Measurements from ENCODE around the gene LRRC51. TPM values are rescaled to one million over a fixed set of nuclear protein-coding genes. Genes with fewer than 3 reads are reported as not detected.

Gene LRRC51
- 7.9 and 9.2 TPM in 2 replicates for total RNA-seq

DNA sequence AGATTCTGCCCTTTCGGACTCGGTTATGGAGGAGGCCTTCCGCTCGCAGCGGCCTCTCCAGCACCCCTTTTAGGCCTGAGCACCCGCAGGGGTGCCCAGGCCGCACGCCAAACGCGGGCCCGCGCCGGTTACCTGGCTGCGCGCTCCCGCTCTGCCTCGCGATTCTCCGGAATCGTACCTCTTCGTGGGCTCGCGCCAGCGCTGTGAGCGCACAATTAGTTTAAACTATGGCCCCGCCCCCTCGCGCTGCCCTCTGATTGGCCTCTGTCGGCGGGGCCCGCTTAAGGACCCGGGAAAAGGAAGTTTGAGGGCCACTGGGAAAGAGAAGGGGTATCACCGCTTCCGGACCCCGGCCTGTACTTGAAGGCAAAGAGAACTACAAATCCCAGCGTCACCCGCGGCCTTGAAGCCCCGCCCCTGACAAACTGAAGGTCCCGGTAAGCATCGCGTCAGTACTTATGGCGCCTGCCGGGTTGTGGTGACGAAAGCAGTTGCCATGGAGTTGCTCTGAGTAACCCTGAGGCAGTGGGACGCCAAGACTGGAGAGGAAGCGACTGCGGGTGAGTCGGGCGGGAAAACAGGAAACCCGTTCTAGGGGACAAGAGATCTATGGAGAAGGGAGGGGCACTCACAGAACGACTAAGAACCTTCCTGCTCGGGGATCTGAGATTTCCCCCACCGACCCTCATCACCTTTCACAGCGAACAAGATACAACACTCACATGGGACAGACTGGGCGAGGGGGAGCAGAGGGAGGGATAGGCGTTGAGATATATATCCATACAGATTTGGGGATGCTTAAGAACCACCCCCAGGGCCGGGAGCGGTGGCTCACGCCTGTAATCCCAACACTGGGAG, at the start of gene LRRC51, which contains the start of gene NUMA1:
LRRC51 (plus strand) TSS at position 525 of the 858 bp plus-strand sequence. CDS start 8,234 bp downstream, outside the sequence.
NUMA1 (minus strand) TSS at position 217 of the 858 bp plus-strand sequence. CDS start 44,599 bp downstream, outside the sequence.
- Mint-ChIP-seq H3K36me3 (ENCODE audit: low read depth) (peaks cover 17% of the 10 kb centered on the region), H3K27ac (peak within 1 kb of the TSS; percentile 92), H3K4me1 (ENCODE audit: low read depth) (peaks cover 39% of the 10 kb centered on the region), H3K4me3 (ENCODE audit: low read depth) (peak within 1 kb of the TSS; percentile 90), H3K27me3 (ENCODE audit: low read depth) (no peaks in the 10 kb centered on the region), H3K9me3 (no peaks in the 10 kb centered on the region)
- peak; percentile 99 for DNase-seq (ENCODE audit: low spot score)
- intact Hi-C loops (cut with micrococcal nuclease): loop anchor here (1.0 to 2.0 kb wide), 7 partner anchors 23 to 354 kb away; partner anchors contain the start of genes ANAPC15, CLPB, LAMTOR1 and RNF121

GRCh38 chr11:72036687-72037086, 44.0 kb upstream of the LRRC51 start:
- no peak for DNase-seq (ENCODE audit: low spot score)
- H3K27me3 Mint-ChIP-seq (ENCODE audit: low read depth): no peaks in the 10 kb centered on the region
- H3K9me3 Mint-ChIP-seq: no peaks in the 10 kb centered on the region
- no peak overlapping the region for H3K27ac Mint-ChIP-seq
- intact Hi-C loops (cut with micrococcal nuclease): no loop called here
- no peak overlapping the region for H3K4me3 Mint-ChIP-seq (ENCODE audit: low read depth)
- H3K36me3 Mint-ChIP-seq (ENCODE audit: low read depth): peaks cover 35% of the 10 kb centered on the region
- H3K4me1 Mint-ChIP-seq (ENCODE audit: low read depth): peaks cover 12% of the 10 kb centered on the region

- Mint-ChIP-seq H3K36me3 (ENCODE audit: low read depth) (peaks cover 40% of the 10 kb centered on the region), H3K4me3 (ENCODE audit: low read depth) (no peak overlapping the region), H3K9me3 (no peaks in the 10 kb centered on the region), H3K27ac (no peak overlapping the region), H3K4me1 (ENCODE audit: low read depth) (peaks cover 22% of the 10 kb centered on the region), H3K27me3 (ENCODE audit: low read depth) (no peaks in the 10 kb centered on the region)
- intact Hi-C loops (cut with micrococcal nuclease): no loop called here
- DNase-seq (ENCODE audit: low spot score): no peak
These were observed 42.9 kb upstream of the LRRC51 start for GRCh38 chr11:72037554-72038311.

DNA sequence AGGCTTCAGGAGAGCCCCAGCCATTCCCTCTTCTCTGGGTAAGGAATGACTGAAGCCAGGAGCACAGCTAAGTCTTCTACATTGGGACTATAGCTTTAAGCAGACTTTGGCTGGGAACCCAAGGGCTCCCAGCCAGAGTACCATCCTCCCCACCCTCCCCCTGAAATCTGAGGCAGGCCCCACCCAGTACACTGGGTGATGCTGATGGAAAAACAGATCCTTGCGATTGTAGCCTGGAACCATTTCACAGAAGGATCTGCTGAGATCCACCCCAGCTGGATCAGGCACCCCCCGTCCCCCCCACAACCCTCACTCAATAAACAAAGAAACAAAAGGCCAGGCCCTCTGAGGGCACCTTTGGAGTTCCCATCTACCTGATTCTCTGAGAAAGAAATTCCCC, 42.2 kb upstream of the LRRC51 start:
- no peak for DNase-seq (ENCODE audit: low spot score)
- Mint-ChIP-seq H3K4me3 (ENCODE audit: low read depth) (peak overlapping the region; percentile 15), H3K27ac (no peak overlapping the region), H3K9me3 (no peaks in the 10 kb centered on the region), H3K36me3 (ENCODE audit: low read depth) (peaks cover 37% of the 10 kb centered on the region), H3K27me3 (ENCODE audit: low read depth) (no peaks in the 10 kb centered on the region), H3K4me1 (ENCODE audit: low read depth) (peaks cover 26% of the 10 kb centered on the region)
- intact Hi-C loops (cut with micrococcal nuclease): no loop called here

DNA sequence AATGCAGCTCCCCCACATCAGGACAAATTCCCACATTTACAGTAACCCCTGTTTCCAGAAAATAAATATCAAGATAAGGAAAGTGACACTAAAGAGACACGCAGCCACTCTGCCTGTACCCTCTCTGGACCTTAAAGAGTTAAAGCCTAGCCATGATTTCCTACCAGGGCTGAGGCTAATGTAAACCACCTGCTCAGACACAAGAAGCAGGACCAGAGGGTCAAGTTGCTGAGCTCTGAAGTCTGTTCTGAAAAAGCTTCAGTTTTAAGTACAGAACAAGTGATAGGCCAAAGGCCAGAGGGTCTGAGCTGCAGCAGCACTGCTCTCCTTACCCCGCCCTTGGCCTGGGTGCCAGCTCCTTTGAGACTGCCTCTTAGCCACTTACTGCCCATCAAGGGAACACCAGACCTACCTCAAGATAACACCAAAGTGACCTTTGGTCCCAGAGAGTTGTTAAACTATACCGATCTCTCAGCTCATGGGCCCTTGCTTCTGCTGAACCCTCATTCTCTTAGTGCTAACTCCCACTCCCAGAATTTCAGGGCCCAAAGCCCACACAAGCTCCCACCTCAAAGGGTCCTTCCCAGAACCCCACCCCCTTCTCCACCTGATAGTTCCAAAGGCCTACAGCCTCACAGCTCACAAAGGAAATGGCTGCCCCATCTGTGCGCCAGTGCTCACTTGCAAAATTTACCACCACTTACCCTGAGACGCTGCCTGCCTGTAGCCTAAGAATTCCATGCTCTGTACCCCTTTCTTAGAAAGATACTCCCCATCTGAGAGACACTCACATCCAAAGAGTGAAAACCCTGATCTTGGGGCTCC, 41.4 kb upstream of the LRRC51 start:
- Mint-ChIP-seq H3K27ac (no peak overlapping the region), H3K27me3 (ENCODE audit: low read depth) (no peaks in the 10 kb centered on the region), H3K36me3 (ENCODE audit: low read depth) (peaks cover 32% of the 10 kb centered on the region), H3K9me3 (no peaks in the 10 kb centered on the region), H3K4me1 (ENCODE audit: low read depth) (peaks cover 30% of the 10 kb centered on the region), H3K4me3 (ENCODE audit: low read depth) (no peak overlapping the region)
- no peak for DNase-seq (ENCODE audit: low spot score)
- intact Hi-C loops (cut with micrococcal nuclease): no loop called here

- H3K4me3 Mint-ChIP-seq (ENCODE audit: low read depth): no peak overlapping the region
- peaks cover 32% of the 10 kb centered on the region for H3K36me3 Mint-ChIP-seq (ENCODE audit: low read depth)
- no peaks in the 10 kb centered on the region for H3K27me3 Mint-ChIP-seq (ENCODE audit: low read depth)
- H3K27ac Mint-ChIP-seq: no peak overlapping the region
- no peaks in the 10 kb centered on the region for H3K9me3 Mint-ChIP-seq
- peaks cover 31% of the 10 kb centered on the region for H3K4me1 Mint-ChIP-seq (ENCODE audit: low read depth)
- intact Hi-C loops (cut with micrococcal nuclease): loop anchor here (1.0 to 5.0 kb wide), 4 partner anchors 40 to 182 kb away; partner anchors contain the start of genes INPPL1, LAMTOR1, LRRC51 and NUMA1
- DNase-seq (ENCODE audit: low spot score): no peak
These were observed 40.7 kb upstream of the LRRC51 start for GRCh38 chr11:72039856-72040401.

DNA sequence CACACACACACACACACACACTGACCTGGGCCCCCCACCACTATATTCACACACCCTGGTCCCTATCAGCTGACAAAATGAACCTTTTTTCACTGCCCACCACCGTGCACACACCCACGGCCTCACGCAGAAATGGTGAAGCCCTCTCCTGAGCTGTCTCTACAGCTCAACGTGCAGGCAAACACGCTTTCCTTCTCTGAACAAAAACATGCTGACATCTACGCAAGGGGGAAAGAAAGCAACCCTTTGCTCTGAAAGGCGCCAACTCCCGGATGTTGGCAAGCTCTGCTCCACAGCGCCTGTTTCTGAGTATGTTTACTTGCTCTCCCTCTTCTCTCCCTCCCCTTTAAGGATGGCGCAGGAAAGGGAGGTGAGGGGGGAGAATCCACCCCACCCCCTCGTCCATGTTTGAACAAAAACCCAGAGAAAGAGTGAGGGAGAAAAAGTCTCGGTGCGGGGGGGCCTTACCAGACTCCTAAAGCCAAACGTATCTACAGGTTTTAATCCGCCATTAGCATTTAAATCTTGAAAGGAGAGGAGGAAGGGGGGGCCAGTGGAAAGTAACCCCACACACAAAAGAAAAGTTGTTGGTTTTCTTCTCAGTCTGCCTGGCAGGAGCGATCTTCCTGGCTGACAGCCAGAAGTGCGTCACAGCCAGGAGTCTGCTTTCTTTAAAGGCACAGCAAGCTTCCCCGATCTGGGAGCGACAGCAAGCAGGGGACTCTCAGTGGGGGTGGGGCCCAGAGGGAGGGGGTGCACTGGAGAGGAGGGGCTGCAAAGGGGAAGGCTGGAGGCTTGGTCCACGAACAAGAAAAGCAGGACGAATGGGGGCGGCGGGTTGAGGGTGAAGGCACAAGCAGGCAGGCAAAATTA, 39.9 kb upstream of the LRRC51 start:
- Mint-ChIP-seq H3K4me1 (ENCODE audit: low read depth) (peaks cover 32% of the 10 kb centered on the region), H3K27ac (no peak overlapping the region), H3K4me3 (ENCODE audit: low read depth) (no peak overlapping the region), H3K9me3 (no peaks in the 10 kb centered on the region), H3K36me3 (ENCODE audit: low read depth) (peaks cover 29% of the 10 kb centered on the region), H3K27me3 (ENCODE audit: low read depth) (no peaks in the 10 kb centered on the region)
- intact Hi-C loops (cut with micrococcal nuclease): loop anchor here (1.0 to 5.0 kb wide), 4 partner anchors 40 to 182 kb away; partner anchors contain the start of genes INPPL1, LAMTOR1, LRRC51 and NUMA1
- peak; percentile 50 for DNase-seq (ENCODE audit: low spot score)

DNA sequence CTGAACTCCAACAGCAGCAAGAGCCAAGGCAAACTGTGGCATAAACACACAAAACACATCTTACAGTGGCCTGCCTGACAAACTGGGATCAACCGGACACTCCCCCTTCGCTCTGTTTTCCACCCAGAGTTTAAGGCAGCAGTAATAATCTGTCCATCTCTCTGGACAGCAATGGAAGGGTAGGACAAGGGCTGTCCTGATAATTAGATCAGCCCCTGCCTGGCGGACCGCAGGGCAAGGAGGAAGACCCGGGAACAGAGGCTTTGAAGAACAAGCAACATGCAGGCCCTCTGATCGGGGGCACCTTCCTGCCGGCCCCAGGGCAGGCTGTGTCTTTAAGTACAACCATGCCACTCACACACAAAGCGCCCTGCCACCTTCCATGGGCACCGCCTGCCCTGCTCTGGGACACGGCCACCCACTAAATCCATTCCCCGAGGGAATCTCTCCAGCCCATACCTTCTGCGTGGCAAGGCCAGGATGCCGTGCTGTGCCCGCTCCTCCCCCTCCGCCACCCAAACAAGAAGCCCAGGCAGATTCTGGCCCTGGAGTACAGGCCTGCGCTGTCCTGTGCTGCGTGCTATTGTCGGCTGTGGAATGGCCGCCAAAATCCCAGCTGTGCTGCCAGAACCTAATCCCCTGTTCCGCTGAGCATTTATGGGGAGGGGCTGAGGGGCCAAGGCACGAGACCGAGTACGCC, 39.1 kb upstream of the LRRC51 start:
- Mint-ChIP-seq H3K27me3 (ENCODE audit: low read depth) (no peaks in the 10 kb centered on the region), H3K4me1 (ENCODE audit: low read depth) (peaks cover 31% of the 10 kb centered on the region), H3K9me3 (no peaks in the 10 kb centered on the region), H3K27ac (no peak overlapping the region), H3K4me3 (ENCODE audit: low read depth) (no peak overlapping the region), H3K36me3 (ENCODE audit: low read depth) (peaks cover 25% of the 10 kb centered on the region)
- intact Hi-C loops (cut with micrococcal nuclease): loop anchor here (2.0 to 5.0 kb wide), 3 partner anchors 61 to 181 kb away; partner anchors contain the start of genes INPPL1 and LAMTOR1
- DNase-seq (ENCODE audit: low spot score): peak; percentile 14

DNA sequence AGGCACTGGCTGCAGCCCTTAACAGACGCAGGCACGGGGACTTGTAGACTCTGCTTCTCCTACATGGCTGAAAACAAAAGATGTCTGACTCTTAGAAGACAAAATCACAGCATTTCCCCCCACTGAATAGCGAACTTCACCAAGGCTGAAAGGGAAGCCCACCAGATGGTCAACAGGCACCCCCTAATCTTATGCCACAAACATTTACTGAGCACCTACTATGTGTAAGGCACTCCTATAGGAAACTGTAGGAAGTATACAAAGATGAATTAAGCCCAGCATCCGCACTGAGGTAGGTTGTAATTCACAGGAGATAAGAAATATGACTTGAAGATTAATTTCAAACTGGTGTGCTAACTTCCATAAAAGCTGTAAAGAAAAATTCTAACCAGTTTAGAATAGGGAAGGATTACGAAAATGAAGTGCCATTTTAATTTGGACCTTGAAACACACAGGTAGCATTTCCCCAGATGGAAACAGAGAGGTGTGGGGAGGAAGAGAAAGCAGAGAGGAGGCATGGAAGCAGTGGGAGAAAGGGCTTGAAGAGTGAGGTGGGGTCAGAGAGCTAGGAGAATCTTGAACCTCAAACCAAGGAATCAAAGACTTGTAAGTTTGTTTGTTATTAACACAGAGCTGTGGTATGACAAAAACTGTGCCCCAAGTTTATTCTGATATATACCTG, 38.4 kb upstream of the LRRC51 start:
- Mint-ChIP-seq H3K36me3 (ENCODE audit: low read depth) (peaks cover 22% of the 10 kb centered on the region), H3K27me3 (ENCODE audit: low read depth) (no peaks in the 10 kb centered on the region), H3K4me3 (ENCODE audit: low read depth) (no peak overlapping the region), H3K9me3 (no peaks in the 10 kb centered on the region), H3K27ac (no peak overlapping the region), H3K4me1 (ENCODE audit: low read depth) (peaks cover 28% of the 10 kb centered on the region)
- intact Hi-C loops (cut with micrococcal nuclease): loop anchor here (5.0 kb wide), 2 partner anchors 100 to 180 kb away; partner anchors contain the start of gene INPPL1
- no peak for DNase-seq (ENCODE audit: low spot score)

DNA sequence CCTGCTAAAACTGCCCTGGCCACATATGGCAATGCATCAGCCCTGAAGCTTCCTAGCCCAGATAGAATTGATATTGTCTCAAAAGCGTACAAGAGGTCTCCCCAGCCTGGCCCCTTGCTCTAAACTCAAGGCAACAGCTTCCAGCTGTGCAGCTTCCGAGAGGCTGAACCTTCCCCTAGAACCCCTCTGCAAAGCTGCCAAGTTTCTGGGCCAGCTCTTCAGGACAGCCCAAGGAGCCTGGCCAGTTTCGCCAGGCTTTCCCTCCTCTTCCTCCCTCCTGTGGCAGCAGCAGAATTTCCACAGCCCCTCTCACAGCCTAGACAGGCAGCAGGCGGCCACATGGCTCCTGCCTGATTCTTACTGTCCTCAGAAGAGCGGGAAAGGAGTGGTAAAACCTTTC, 34.8 kb upstream of the LRRC51 start:
- no peak for DNase-seq (ENCODE audit: low spot score)
- peaks cover 29% of the 10 kb centered on the region for H3K4me1 Mint-ChIP-seq (ENCODE audit: low read depth)
- H3K9me3 Mint-ChIP-seq: no peaks in the 10 kb centered on the region
- H3K36me3 Mint-ChIP-seq (ENCODE audit: low read depth): peaks cover 36% of the 10 kb centered on the region
- intact Hi-C loops (cut with micrococcal nuclease): no loop called here
- no peak overlapping the region for H3K27ac Mint-ChIP-seq
- no peak overlapping the region for H3K4me3 Mint-ChIP-seq (ENCODE audit: low read depth)
- H3K27me3 Mint-ChIP-seq (ENCODE audit: low read depth): no peaks in the 10 kb centered on the region

All from activated T-helper 2 cell treated with anti-CD3 and anti-CD28 coated beads, Interferon-gamma antibody, Interleukin-2, Interleukin-4, amounts not matched to agents 10 μg/mL and 5 μg/mL and 100 μg/mL, durations not matched to agents 14 hours and 24 hours and 36 hours (primary cell).